NCI-H2029 (cell line): ENCODE measurements around the gene RAB17.

Experiments used
- DNase-seq: peaks from one replicate; lab custom pipeline; 2025; lab: John Stamatoyannopoulos, UW

RAB17 gene

DNA sequence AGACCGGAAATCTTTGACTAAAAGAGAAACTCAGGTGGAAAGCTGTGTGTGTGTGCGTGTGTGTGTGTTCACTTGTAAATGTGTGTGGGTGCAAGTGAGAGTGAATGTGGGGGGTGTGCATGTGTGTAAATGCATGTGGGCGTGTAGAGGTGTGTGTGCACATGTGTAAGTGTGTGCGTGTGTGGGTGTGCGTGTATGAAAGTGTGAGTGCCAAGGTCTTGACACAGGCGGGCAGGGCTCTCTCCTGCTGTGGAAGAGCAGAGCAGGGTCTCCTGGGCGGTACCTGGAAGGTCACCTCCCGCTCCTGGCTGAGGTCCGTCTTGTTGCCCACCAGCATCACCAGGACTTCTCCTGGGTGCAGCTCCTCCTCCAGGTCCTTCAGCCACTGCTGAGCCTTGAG, 13.6 kb downstream of the RAB17 start:
- no peak for DNase-seq

DNA sequence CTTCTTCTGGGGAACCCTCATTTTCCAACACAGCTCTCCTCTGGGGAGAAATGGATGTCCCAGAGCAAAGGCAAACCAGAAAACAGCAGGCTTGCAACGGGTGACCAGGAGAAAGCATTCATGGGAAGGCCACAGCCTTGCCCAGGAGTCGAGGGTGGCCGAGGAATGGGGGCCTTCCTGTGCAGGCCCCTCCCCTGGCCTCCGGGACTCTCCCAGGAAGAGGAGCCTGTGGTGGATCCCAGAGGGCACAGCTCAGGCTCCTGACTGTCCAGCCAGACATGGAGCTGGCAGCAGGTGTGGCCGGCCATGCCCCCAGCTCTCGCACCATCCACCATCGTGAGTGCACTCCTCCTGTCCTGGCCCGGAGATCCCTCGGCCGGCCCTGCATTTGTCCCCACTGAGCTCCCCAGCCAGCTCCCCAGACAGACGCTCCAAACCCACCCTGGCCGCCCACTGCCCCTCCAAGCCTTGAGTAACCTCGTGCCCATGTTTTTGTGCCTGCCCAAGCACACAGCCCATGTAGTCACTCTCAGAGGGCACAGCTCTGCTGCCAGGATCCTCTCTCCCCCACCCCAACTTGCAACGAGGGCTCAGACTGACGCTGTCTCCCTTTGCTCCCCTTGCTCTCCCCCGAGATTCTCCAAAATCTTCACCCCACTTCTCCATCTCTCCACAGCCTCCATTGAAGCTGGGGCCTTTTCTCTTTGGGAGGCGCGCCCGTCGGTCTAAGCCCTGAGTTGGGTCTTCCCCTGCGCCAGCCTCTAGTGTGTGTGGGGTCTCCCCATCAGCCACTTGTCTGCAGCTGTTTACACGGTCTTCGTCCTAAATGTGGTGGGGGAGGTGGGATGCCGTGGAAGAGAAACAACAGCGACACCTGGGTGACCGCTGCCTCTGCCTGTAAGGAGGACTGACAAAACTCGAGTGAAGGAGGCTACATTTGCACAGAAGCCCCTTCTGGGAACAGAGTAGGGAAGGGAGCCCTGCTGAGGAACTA, 14.4 kb downstream of the RAB17 start:
- DNase-seq: no peak

DNA sequence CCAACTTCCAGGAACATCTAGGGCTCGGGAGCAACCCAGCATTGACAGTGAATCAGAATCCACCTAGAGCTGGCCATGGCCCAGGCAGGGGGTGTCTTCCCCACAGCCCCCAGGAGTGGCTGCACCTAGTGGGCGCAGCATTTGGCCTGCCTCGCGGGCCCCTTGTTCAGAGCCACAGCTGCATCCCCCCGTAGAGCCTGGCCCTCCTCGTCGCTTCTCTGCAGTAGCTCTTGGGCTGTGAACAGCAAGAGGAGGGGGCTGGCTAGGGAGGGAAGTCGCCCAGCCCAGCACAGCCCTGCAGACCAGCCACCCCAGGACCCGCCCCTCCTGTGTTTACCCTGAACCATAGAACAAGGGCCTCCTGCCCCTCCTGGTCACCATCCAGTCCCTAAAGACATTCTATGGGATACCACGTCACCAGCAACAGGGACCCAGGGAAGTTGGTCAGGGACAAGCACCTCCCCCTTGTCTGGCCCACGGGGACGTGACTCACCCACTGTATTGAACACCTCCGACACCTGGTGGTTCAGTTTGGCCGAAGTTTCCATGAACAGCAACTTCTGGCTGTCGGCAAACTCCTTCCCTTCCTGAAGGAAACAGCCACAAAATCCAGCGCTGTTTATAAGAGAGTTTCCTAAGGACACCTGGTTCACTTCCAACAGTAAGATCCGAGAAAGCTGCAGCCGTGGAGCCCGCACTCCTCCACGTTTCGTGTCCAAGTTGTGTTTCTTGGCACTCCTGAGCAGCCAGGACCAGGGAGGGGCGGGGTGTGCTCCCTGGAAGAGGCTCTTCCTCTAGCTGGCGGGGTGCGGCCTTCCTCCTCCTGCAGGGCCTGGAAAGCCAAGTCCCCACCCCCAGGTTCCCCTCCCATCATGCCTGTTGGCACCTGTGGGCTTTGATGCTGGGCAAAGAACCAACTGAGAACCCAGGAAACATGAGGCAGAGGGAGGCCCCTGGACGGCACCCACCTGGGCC, 15.4 kb downstream of the RAB17 start:
- no peak for DNase-seq

DNA sequence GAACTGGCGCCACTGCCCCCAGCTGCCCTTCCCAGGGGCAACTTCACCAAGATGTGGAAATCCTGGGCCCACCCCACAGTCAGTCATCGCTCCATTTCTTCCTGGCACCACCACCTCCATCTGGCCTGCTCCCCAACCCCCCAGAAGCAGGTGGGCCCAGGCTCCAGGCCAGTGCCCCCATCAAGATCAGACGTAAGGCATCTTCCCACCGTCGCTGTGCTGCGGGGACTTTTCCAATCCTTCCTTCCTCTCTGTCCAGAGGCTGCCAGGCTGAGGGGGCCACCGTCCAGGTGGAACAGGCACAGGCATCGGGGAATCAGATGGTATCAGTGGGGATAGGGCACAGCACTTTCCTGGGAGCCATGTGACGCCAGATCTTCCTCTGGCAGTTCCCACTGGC, 16.1 kb downstream of the RAB17 start:
- no peak for DNase-seq

DNA sequence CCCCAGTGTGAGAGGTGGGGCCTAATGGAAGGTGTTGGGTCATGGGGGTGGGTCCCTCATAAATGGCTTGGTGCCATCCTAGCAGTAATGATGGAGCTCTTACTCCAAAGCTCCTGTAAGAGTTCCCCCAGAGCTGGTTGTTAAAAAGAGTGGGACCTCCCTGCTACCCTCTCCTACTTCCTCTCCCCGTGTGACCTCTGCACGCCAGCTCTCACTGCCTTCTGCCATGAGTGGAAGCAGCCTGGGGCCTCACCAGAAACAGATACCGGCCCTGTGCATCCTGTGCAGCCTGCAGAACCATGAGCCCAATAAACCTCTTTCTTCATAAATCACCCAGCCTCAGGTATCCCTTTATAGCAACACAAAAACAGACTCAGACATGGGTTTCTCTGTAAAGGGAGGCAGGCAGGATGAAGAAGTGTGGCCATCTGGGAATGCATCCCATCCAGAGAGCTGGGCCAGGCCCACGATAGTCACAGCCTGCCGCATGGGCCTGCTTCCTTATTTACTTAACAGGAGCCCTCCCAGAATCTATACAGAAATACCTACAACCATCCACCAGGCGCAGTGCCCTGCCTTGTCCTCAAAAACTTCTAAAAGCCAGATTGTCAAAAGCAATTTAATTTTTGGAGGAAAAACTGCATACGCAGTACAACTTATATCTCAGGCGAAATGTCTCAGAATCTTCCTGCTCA, 16.7 kb downstream of the RAB17 start:
- no peak for DNase-seq

DNA sequence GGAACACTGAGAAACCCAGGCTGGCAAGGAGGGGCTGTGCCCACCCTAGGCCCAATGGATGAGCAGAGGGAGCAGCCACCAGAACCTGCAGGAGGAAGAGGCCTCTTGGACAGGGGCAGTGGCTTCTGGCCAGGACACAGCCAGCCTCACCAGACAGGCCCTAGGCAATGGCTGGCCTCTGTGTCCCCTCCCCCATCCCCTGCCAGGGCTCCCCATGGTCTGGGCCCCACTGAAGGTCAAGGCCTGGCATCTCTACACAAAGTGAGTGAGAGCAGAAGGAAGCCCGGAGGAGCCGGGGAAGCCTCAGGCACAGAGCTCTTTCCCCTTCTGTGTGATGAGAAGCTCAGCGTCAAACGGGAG, 17.8 kb downstream of the RAB17 start:
- no peak for DNase-seq

DNA sequence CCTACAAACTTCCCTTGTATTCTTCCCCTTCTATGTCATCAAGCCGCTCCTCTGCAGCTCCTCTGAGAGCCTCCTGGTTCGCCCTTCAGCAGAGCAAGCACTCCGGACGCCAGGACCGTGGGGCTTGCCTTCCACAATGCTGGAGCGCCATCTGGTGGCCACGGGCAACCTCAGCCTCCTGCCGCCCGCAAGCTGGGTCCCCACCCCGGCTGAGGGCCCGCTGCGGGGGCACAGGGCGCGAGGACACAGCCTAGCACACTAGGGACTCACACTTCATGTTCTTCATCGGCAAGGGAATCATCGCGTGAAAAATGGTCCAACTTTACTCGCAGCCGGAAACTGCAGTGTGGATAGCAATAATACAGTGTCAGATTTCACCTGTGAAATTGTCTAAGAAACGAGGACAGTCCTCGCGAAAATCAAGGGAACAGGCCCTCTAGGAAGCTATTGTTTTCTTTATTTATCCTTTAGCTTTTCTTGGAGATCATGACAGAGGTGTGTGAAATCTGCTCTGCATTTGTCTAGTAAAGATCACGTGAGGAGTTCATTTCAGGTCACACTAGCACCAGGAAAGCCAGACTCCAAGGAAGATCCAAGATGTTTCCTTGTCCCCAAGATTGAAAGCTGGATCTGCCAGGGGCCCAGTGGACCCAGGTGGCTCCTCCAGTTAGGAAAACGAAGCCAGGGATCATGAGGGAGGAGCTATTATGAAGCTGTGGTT, 18.4 kb downstream of the RAB17 start:
- peak; percentile 86 for DNase-seq

DNA sequence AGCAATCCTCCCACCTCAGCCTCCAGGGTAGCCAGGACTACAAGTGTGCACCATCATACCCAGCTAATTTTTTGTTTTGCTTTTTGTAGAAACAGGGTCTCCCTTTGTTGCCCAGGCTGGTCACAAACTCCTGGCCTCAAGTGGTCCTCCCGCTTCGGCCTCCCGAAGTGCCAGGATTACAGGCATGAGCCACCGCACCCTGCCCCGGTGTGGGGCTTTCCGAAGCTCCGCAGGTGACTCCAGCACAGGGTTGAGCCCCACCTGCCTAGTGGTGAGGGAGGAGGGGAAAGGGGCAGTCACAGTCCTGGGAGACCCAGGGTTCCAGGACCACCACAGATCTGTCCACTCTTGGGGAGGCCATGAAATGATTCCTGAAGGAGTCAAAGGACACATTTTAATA, 19.0 kb downstream of the RAB17 start:
- DNase-seq: no peak

DNA sequence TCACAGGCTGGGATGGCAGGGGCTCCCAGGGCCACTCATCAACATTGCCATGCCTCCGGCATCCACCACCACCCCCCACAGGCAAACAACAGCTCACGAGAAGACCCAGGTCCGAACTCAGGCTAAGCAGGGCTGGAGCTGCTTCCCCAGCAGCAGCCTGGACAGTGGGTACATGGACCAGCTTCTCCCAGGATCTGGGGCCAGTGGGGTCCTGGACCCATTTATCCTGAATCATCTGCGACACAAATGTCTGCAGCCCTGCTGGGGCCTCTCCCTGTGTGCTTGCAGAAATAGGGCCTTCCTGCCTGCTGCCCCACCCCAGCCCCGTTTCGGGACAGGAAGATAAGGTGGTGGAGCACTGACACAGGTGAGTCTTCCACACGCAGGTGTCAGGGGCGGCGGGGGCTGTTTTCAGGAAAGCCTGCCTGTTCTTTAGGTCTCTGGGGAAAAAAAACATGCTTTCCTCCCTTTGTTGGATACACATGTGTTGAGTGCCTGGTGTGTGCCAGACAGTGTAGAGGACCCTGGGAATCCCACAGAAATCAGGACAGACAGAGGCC, 19.7 kb downstream of the RAB17 start:
- DNase-seq: no peak

DNA sequence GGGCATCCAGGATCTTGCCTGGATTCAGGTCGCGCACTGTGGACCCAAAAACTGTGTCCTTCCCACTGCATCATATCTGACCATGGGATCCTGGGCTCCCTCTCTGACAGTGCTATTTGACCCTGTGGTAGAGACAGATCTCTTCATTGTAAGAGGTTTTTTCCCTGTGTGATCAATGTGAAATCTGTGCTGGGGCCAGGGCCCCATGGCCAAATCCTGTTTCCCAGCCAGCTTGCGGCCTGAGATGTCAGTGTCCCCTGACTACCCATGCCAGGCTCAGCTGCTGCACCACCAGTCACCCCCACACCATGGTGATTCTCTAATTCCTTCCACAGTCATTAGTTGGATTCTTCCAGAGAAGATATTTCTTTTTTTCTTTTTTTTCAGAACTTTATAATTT, 20.6 kb downstream of the RAB17 start:
- no peak for DNase-seq

DNA sequence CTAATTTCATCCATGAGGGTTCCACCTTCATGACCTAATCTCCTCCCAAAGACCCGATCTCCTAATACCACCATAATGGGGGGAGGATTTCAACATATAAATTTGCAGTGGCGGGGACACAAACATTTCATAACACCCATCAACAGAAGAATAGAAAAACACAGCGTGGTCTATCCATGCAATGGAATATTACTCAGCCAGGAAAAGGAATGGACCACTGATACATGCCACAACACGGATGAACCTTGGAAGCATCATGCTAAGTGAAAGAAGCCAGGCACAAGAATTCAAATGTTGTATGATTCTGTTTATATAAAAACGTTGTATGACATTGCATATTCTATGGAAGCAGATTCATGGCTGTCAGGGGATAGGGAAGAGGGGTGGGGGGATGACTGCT, 21.5 kb downstream of the RAB17 start:
- DNase-seq: no peak

DNA sequence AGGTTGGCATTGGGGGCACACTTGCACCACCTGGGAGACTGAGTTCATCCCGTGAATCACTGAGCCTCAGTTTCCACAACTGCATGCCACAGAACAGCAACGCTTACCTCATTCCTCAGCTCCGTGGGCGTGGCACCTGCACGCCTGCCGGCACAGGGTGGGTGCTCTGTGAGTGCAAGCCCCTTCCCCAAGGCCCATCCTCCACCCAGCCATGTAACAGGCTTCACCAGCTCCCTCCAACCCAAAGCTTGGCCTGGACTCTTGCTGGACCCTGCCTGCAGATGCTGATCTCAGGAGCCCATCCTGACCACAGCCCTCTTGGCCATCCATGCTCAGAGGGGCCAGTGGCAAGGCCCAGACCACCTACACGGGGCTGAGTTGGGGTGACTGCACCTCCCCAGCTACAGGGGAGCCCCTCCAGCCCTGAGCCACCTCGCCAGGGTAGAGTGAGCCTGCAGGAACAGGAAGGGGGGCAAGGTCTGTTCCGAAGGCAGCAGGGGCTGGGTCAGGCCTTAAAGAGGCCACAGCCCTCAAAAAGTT, 22.3 kb downstream of the RAB17 start:
- DNase-seq: no peak

DNA sequence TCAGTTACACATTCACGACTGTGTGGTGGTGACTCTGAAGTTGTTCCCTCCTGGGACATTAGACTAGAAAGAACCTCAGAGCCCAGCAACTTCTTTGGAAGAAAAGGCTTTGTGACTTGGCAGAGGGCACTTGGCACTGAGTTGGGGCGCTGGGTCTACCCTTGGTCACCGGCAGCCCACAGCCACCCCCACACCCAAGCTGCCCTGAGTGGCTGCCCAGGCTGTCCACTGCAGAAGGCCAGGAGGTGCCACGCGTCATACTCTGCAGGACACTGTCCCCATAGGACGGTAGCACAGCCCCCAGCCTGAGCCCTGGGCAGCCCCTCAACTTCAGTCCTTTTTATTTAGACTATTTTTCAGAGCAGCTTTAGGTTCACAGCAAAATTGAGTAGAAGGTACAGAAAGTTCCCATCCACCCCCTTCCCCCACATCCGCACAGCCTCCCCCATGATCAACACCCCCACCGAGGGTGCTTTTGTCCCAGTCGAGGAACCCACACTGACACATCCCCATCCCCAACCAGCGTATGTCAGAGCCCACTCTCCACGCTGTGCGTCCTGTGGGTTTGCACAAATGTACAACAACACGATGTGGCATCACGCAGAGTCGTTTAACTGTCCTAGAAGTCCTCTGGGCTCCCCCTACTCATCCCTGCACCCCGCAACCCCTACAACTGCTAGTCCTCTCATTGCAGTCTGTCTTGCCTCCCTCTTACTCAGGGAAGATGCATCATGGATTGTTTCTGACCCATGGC, 23.1 kb downstream of the RAB17 start:
- DNase-seq: no peak

DNA sequence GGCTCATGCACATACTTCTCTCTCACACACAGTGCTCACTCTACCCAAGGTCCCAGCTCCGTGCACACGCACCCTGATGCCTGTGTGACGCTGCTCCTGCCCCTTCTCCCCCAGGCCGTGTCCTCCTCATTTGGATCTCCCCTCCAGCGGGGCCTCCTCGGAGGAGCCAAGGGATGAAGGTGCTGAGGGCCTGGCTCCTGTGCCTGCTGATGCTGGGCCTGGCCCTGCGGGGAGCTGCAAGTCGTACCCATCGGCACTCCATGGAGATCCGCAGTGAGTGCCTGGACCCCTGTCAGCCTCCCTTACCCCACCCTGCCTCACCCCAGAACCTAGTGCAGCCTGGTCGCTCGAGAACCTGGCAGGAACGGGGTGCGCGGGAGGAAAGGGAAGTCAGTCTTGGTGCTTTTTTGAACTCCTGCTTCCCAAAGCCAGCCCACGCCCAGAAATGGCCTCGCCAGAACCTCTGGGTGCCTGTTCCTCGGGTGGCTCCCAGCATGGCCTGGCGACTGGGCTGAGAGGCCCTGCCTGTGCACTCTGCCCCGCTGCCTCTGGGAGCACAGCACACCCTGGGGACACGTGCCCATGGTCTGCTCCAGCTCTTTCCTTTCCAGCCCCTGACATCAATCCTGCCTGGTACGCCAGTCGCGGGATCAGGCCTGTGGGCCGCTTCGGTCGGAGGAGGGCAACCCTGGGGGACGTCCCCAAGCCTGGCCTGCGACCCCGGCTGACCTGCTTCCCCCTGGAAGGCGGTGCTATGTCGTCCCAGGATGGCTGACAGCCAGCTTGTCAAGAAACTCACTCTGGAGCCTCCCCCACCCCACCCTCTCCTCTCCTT, 23.9 kb downstream of the RAB17 start, which contains the start of gene PRLH:
Gene PRLH, plus strand, starts transcription at position 174 of the 835 bp plus-strand sequence. Its CDS starts 0 bp downstream, at position 174.
- no peak for DNase-seq

DNA sequence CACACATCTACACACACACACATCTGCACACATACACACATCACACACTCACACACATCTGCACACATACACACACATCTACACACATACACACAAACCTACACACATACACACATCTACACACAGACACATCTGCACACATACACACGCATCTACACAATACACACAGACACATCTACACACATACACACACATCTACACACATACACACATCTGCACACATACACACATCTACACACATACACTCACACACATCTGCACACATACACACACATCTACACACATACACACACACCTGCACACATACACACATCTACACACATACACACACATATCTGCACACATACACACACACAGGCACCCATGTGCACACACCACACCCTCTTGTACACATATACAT, 24.6 kb downstream of the RAB17 start:
- DNase-seq: no peak

DNA sequence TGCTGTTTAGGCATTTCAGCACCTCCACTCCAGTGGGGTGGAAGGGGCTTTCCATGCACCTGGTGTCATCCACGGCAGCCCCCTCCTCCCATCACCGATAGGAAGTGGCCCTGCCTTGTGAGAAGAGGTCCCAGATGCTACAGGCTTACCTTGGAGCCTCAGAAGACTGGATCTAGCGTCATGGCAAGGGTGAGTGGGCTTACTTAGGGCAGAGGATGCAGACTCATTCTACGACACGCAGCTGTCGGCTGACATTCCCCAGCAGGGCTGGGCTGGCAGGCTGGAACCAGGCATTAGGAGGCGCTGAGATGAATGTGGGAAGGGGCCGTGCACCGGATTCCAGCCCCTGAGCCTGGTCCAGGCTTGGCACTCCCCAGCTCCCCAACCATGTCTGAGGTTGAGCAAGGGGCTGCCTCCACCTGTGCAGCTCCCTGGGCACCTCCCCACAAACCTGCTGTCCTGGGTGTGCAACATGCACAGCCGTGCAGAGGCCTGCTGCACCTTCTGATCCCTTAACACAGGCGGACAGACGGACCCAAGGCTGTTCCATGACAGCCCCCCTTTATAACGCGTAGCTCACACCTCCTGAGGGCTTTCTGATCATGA, 25.9 kb downstream of the RAB17 start:
- no peak for DNase-seq

DNA sequence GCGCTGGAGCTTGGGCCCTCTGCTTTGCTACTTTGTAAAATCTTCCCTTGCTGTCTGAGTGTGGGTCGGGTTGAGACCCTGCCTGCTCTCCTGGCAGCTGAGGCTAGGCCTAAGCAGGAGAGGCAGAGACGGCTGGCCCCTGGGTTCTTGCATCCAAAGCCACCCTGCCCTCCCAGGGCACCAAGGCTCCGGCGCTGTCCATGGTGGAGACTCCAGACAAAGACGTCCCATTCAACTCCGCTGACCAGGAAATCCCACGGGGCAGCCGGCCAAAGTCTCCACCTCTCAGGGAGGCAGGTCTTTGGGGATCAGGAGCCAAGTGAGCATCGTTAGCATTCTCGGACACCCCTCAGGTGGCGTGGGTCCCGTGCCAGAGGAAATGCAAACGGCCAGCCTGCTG, 26.7 kb downstream of the RAB17 start:
- no peak for DNase-seq

DNA sequence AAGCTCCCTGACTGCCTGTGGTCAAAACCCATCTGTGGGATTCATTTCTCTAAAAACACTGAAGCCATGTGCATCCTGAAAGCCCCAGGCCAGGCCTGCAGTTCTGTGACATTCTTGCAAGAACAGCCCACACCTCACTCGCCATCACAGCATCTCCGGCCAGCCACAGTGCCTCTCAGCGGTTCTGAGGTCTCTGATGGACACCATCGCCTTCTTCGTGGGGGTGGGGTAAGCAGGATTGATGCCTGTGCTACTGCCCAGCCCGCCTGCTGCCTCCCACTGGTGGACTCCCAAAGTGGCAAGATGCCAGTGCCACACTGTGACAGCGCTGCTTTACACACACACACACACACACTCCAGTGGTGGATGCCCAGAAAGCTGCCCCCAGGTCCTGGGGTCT, 29.3 kb downstream of the RAB17 start:
- DNase-seq: no peak
